ENCODE data around the gene RABGAP1L.
"Not testable (repeated sequence)": the region's sequence is repeated elsewhere in the genome, so short reads cannot be mapped to it uniquely, and the experiment has no call there.

Gene RABGAP1L

DNA sequence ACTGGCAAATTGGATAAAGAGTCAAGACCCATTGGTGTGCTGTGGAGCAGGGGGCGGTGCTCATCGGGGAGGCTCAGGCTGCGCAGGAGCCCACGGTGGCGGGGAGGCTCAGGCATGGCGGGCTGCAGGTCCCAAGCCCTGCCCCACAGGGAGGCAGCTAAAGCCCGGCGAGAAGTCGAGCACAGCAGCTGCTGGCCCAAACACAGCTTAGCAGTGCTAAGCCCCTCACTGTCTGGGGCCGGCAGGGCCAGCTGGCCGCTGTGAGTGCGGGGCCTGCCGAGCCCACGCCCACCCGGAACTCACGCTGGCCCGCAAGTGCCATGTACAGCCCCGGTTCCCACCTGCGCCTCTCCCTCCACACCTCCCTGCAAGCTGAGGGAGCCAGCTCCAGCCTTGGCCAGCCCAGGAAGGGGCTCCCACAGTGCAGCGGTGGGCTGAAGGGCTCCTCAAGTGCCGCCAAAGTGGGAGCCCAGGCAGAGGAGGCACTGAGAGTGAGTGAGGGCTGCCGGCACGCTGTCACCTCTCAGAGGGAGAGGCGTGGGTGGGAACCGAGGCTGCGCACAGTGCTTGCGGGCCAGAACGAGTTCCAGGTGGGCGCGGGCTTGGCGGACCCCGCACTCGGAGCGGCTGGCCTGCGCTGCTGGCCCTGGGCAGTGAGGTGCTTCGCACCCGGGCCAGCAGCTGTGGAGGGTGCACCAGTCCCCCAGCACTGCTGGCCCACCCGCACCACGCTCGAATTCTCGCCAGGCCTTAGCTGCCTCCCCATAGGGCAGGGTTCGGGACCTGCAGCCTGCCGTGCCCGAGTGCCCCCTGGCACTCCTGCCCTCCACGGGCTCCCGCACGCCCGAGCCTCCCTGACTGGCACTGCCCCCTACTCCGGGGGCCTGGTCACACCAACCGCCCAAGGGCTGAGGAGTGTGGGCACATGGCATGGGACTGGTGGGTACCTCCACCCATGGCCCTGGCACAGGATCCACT, 551.8 kb downstream of the RABGAP1L start:
- Mint-ChIP-seq H3K4me1 (ENCODE audit: low read depth) (no peaks in the 10 kb centered on the region), H3K27ac (no peak overlapping the region), H3K4me3 (no peak overlapping the region), H3K9me3 (no peaks in the 10 kb centered on the region), H3K36me3 (ENCODE audit: low read depth) (peaks cover 40% of the 10 kb centered on the region), H3K27me3 (no peaks in the 10 kb centered on the region)

DNA sequence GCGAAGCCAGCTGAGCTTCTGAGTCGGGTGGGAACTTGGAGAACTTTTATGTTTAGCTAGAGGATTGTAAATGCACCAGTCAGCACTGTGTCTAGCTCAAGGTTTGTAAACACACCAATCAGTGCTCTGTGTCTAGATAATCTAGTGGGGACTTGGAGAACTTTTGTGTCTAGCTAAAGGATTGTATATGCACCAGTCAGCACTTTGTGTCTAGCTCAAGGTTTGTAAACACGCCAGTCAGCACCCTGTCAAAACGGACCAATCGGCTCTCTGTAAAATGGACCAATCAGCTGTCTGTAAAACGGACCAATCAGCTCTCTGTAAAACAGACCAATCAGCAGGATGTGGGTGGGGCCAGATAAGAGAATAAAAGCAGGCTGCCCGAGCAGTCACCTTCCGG, 552.5 kb downstream of the RABGAP1L start:
- H3K9me3 Mint-ChIP-seq; H3K4me1 Mint-ChIP-seq (ENCODE audit: low read depth); H3K4me3 Mint-ChIP-seq; H3K27ac Mint-ChIP-seq; H3K27me3 Mint-ChIP-seq: not testable (repeated sequence)
- H3K36me3 Mint-ChIP-seq (ENCODE audit: low read depth), result peaks cover 36% of the 10 kb centered on the region

DNA sequence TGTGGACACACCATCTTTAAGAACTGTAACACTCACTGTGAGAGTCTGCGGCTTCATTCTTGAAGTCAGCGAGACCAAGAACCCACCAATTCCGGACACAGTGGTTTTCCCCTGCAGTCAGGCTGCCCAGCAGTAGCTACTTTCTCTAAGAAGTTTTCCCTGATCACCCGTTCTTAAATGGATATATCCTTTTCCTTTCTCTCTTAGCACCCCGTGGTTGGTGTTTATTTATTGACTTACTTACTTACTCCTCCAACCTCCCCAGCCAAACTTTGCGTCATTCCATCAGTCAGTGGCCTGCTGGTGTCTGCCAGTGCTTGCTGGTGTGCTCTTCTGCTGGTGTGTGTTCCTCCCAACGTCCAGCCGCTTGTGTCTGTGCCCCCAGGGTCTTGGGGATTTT, 553.2 kb downstream of the RABGAP1L start:
- H3K36me3 Mint-ChIP-seq (ENCODE audit: low read depth), result peaks cover 31% of the 10 kb centered on the region
- H3K9me3 Mint-ChIP-seq, result no peaks in the 10 kb centered on the region
- H3K4me3 Mint-ChIP-seq, result no peak overlapping the region
- no peaks in the 10 kb centered on the region for H3K4me1 Mint-ChIP-seq (ENCODE audit: low read depth)
- no peaks in the 10 kb centered on the region for H3K27me3 Mint-ChIP-seq
- H3K27ac Mint-ChIP-seq, result no peak overlapping the region

DNA sequence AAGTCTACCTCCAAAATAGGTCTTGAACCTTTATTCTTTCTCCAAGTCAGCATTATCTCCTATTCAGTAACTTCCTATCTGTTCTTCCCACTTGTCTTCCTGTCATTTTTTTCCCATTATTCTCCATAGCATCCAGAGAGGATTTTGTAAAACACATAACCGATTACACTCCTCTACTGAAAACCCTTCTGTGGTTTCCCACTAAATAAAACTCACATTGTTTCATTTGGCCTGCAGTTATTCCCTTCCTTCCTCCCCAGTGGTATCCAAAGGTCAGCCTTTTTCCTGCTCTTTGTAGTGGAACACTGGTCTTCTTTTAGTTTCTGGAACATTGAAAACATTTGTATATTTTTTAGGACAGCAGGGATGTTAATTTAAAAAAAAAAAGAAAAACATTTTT, 554.5 kb downstream of the RABGAP1L start:
- no peaks in the 10 kb centered on the region for H3K27me3 Mint-ChIP-seq
- no peaks in the 10 kb centered on the region for H3K4me1 Mint-ChIP-seq (ENCODE audit: low read depth)
- H3K9me3 Mint-ChIP-seq, result no peaks in the 10 kb centered on the region
- peaks cover 20% of the 10 kb centered on the region for H3K36me3 Mint-ChIP-seq (ENCODE audit: low read depth)
- no peak overlapping the region for H3K4me3 Mint-ChIP-seq
- no peak overlapping the region for H3K27ac Mint-ChIP-seq

DNA sequence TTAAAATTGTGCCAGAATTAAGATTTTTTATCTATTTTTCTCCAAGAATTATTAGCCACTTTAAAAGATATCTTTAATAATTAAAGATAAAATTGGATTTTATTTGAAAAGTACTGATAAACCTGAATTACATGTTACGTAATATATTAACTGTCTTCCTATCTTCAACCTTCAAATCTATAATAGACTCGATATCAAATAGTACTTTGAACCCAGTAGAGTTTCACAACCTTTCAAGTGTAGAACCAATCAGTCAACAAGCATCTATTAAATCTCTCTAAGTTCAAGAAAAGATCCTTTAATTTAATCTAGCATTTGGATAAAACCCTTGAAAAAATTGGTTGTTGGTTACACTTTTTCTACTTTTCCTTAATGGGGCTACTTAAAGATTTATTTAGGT, 559.9 kb downstream of the RABGAP1L start:
- no peak overlapping the region for H3K27ac Mint-ChIP-seq
- peaks cover 3% of the 10 kb centered on the region for H3K36me3 Mint-ChIP-seq (ENCODE audit: low read depth)
- no peaks in the 10 kb centered on the region for H3K27me3 Mint-ChIP-seq
- no peaks in the 10 kb centered on the region for H3K4me1 Mint-ChIP-seq (ENCODE audit: low read depth)
- H3K4me3 Mint-ChIP-seq, result no peak overlapping the region
- peaks cover 4% of the 10 kb centered on the region for H3K9me3 Mint-ChIP-seq

DNA sequence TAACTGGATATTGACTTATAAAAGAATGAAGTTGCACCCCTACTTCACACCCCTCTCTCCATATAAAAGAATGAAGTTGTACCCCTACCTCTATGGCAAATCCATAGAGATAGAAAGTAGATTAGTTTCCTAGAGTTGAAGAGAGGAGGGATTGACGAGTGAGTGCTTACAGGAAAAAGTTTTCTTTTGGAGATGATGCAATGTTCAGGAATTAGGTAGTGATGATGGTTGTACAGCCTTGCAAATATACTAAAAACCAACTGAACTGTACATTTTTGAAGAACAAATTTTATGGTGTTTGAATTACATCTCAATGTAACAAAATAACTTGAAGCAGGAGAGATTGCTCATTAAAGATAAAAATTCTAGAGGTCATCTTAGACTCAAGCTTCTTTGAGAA, 561.3 kb downstream of the RABGAP1L start:
- no peaks in the 10 kb centered on the region for H3K27me3 Mint-ChIP-seq
- H3K36me3 Mint-ChIP-seq (ENCODE audit: low read depth), result peaks cover 3% of the 10 kb centered on the region
- peaks cover 4% of the 10 kb centered on the region for H3K9me3 Mint-ChIP-seq
- H3K4me3 Mint-ChIP-seq, result no peak overlapping the region
- H3K27ac Mint-ChIP-seq, result no peak overlapping the region
- H3K4me1 Mint-ChIP-seq (ENCODE audit: low read depth), result no peaks in the 10 kb centered on the region

DNA sequence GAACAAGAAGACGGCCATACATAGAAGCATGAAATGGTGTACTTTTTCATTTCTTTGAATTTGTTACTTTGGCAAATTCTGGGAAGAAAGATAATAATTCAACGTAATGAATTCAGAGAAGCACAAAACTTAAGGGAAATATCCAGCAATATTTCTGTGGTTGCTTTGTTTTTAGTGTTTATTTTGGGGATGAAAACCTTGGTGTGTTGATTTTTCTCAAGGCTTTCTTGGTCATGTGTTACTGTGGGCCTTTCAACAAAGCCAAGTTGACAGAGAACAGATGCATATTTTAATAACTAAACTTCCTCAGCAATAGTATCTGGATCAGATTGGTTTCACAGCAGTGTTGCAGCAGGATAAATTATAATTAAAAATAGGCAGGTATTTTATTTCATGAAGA, 561.9 kb downstream of the RABGAP1L start:
- Mint-ChIP-seq H3K4me3 (no peak overlapping the region), H3K36me3 (ENCODE audit: low read depth) (peaks cover 3% of the 10 kb centered on the region), H3K9me3 (peaks cover 4% of the 10 kb centered on the region), H3K27me3 (no peaks in the 10 kb centered on the region), H3K27ac (no peak overlapping the region), H3K4me1 (ENCODE audit: low read depth) (no peaks in the 10 kb centered on the region)

DNA sequence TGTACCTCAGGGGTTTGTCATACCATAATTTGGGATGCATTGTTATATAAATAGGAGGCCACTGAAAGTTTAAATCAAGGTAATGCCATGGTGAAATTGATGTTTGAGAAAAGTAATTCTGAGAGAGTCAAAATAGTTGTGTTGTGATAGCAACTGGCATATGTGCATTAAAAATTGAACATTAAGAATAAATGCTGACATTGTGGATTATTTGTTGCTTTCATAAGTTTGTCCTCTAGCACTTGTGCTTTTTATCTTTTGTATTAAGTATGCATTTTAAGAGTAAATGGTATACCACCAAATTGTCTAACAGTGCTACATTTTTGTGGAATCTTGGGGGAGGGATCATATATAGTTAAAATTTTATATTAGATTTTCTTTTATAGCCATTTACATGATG, 564.5 kb downstream of the RABGAP1L start:
- Mint-ChIP-seq H3K27ac (no peak overlapping the region), H3K4me1 (ENCODE audit: low read depth) (no peaks in the 10 kb centered on the region), H3K27me3 (no peaks in the 10 kb centered on the region), H3K36me3 (ENCODE audit: low read depth) (peaks cover 3% of the 10 kb centered on the region), H3K4me3 (no peak overlapping the region), H3K9me3 (peaks cover 4% of the 10 kb centered on the region)

DNA sequence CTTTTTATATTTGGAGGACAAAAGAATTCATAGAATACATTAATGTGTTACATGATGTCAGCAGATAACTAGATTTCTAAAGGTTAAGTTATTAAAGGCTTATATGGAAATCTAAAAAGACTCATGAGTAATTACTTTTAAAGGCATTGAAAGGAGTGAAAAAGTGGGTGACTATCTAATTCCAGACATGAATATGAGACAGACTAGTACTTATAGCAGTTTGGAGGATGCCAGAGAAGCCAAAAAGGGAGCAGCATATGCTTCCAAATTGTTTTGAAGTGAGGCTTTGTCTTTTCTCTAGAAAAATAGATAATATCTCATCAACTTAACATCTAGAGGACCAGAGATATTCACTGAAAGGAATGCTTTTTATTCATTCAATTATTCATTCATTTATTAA, 564.9 kb downstream of the RABGAP1L start:
- no peak overlapping the region for H3K4me3 Mint-ChIP-seq
- H3K36me3 Mint-ChIP-seq (ENCODE audit: low read depth), result peaks cover 2% of the 10 kb centered on the region
- H3K27ac Mint-ChIP-seq, result no peak overlapping the region
- H3K9me3 Mint-ChIP-seq, result peaks cover 2% of the 10 kb centered on the region
- H3K27me3 Mint-ChIP-seq, result no peaks in the 10 kb centered on the region
- no peaks in the 10 kb centered on the region for H3K4me1 Mint-ChIP-seq (ENCODE audit: low read depth)

DNA sequence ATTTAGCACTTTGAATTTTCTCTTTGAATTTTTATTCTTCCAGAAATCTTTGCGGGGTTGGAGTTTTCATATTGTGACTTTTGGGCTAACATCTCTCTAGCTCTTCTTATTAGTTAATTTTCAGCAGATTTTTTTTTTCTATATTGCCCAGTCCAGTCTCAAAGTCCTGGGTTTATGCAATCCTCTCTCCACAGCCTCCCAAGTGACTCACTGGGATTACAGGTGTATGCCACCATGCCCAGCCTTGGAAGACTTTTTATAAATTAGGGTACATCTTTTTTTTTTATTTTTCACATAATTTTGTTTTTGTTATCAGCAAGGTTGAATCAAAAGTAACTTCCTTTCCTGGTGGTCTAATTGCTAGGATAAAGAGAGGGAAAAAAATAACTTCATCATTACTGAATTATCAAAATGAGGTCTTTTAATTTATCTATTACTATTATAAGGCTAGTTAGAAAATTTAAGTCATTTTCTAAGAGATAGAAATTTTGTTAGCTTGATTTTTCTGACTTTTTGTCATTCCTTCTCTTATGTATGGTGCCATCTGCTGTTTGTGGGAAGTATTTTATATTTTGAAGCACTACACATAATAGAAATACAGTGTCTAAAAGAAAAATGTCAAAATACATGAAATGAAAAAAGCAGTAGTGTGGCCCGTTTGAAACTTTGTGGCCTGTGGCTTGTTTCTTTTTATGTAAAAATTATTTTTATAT, 567.0 kb downstream of the RABGAP1L start:
- no peaks in the 10 kb centered on the region for H3K4me1 Mint-ChIP-seq (ENCODE audit: low read depth)
- H3K9me3 Mint-ChIP-seq, result no peaks in the 10 kb centered on the region
- no peak overlapping the region for H3K4me3 Mint-ChIP-seq
- H3K27me3 Mint-ChIP-seq, result no peaks in the 10 kb centered on the region
- no peaks in the 10 kb centered on the region for H3K36me3 Mint-ChIP-seq (ENCODE audit: low read depth)
- no peak overlapping the region for H3K27ac Mint-ChIP-seq

DNA sequence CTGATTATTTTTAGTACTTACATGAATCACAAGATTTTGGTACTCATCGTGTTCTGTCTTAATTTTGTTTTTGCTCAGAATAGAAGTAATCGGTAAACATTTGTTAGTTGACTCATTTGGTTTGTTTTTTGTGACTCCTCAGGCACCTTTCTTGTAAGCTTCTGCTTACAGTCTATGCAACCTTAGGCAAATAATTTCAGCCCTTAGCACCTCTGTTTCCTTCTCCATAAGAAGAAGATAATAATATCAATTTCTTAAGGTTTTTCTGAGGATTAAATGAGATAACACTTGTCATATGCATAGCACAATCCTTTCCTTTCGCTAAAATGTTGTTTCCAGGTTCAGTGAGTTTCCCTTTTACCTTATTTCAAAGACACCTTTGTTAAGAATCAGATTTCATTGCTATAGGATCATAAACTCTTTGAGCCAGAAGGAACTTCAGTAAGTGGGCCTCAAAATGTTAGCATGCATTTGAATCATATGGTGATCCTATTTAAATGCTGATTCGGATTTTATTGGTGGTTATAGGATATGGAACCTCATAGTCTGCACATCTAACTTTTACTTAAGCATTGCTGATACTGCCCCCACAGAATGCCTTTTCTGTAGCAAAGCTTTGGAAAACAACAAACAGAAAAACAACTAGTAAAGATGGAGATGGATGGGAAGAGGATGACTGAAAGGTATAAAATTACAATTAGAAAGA, 567.7 kb downstream of the RABGAP1L start:
- no peaks in the 10 kb centered on the region for H3K36me3 Mint-ChIP-seq (ENCODE audit: low read depth)
- no peaks in the 10 kb centered on the region for H3K4me1 Mint-ChIP-seq (ENCODE audit: low read depth)
- no peak overlapping the region for H3K4me3 Mint-ChIP-seq
- no peaks in the 10 kb centered on the region for H3K9me3 Mint-ChIP-seq
- H3K27me3 Mint-ChIP-seq, result no peaks in the 10 kb centered on the region
- no peak overlapping the region for H3K27ac Mint-ChIP-seq

DNA sequence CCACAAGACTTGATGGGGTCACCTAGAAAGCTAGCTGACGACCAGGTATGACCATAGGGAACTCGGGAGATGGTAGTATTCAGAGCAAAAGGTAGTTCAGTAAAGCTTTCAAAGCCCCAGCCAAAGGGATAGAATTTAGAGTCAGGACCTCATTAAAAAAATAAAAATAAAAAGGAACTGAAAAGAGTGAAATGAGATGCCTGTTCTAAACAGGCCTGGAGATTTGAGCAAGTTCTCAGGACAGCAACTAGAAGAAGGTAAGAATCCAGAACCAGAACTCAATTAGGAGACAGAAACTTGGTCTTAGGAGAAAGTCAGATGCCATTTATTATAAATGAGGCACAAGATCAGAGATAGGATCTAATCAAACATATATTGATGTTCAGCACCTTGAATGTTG, 575.0 kb downstream of the RABGAP1L start:
- no peaks in the 10 kb centered on the region for H3K27me3 Mint-ChIP-seq
- no peaks in the 10 kb centered on the region for H3K4me1 Mint-ChIP-seq (ENCODE audit: low read depth)
- peaks cover 7% of the 10 kb centered on the region for H3K36me3 Mint-ChIP-seq (ENCODE audit: low read depth)
- H3K4me3 Mint-ChIP-seq, result no peak overlapping the region
- no peak overlapping the region for H3K27ac Mint-ChIP-seq
- H3K9me3 Mint-ChIP-seq, result no peaks in the 10 kb centered on the region

DNA sequence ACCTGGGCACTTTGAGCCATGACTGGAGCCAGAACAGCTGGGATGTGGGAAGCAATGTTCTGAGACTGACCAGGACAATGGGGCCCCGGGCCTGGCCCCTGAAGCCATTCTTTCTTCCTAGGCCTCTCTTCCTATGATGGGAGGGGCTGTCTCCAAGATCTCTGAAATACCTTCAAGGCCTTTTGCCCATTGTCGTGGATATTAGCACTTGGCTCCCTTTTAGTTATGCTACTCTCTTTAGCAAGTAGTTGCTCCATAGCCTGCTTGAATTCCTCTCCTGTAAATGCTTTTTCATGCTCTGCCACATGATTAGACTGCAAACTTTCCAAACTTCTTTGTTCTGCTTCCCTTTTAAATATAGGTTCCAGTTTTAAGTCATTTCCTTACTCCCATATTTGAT, 577.5 kb downstream of the RABGAP1L start:
- H3K4me1 Mint-ChIP-seq (ENCODE audit: low read depth), result peaks cover 6% of the 10 kb centered on the region
- H3K36me3 Mint-ChIP-seq (ENCODE audit: low read depth), result peaks cover 7% of the 10 kb centered on the region
- no peak overlapping the region for H3K27ac Mint-ChIP-seq
- H3K27me3 Mint-ChIP-seq, result no peaks in the 10 kb centered on the region
- H3K4me3 Mint-ChIP-seq, result no peak overlapping the region
- H3K9me3 Mint-ChIP-seq, result no peaks in the 10 kb centered on the region

DNA sequence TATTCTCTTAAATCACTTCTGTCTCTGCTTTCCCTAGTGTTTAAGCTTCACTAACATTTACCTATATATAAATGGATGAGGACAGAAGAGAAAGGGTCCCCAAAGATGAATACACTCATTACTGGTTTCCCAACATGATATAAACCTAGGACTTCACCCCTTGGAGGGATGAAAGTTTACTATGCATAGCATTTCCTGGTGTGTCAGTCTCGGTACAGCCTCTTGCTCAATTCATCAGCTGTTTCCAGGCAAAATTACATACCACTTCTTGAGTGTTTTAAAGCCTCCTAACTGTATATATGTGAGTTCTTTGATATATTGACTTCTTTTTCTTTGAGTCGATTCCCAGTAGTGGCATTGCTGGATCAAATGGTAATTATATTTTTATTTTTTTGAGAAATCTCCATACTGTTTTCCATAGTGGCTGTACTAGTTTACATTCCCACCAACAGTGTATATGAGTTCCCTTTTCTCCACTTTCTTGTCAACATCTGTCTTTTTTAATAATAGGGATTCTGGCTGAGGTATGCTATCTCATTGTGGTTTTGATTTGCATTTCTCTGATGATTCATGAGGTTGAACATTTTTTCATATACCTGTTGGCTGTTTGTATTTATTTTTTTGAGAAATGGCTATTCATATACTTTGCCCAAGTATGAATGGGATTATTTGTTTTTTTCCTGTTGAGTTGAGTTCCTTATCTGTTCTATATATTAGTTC, 581.1 kb downstream of the RABGAP1L start:
- Mint-ChIP-seq H3K27me3 (no peaks in the 10 kb centered on the region), H3K4me3 (no peak overlapping the region), H3K36me3 (ENCODE audit: low read depth) (peaks cover 7% of the 10 kb centered on the region), H3K27ac (no peak overlapping the region), H3K4me1 (ENCODE audit: low read depth) (peaks cover 13% of the 10 kb centered on the region), H3K9me3 (no peaks in the 10 kb centered on the region)
